Left colon (tissue), 2 donors: ENCODE data around the gene FAM3A. TPM values are rescaled to one million over a fixed set of nuclear protein-coding genes. Genes with fewer than 3 reads are reported as not detected.
"Not testable (repeated sequence)": the region's sequence is repeated elsewhere in the genome, so short reads cannot be mapped to it uniquely, and the experiment has no call there.

Experiments used
- ATAC-seq: fragments of 200-7000 bp; cut with Tn5 transposase; one replicate; pipeline ENCODE4 v1.9.1; 2020; ENCODE audit warnings: mild to moderate bottlenecking, moderate library complexity
- DNase-seq, 2 donors: peaks; one replicate each; pipeline ENCODE4 v3.0.0-alpha.2; 2020
- intact Hi-C, 2 donors: fragments of 100-400 bp; cut with DNase I in 1 of 2; cut with micrococcal nuclease in 1 of 2; formaldehyde crosslinking; loops; one replicate each; pipeline versions ENCODE4 v1.11.2 to v1.14.0; 2022; cut with DNase I, micrococcal nuclease
- long read RNA-seq: library from polyadenylated mRNA; unstranded; transcript quantifications from one replicate; pipeline ENCODE4 v2.0.0, GENCODE V29; 2021
- total RNA-seq, 2 donors: library from RNA; stranded (reverse); fragmentation: NEBNext Ultra II Directional; extraction: Animal tissue kit (Norgen Biotek cat#: 25700); gene quantifications; one replicate each; pipeline ENCODE4 v1.2.1, GENCODE V29; 2021
- donor health status: DM: no; HTN: no; CAD: no.
- donor health status: DM: yes; HTN: yes; CAD: no.

The FAM3A gene
- total RNA-seq, result 10 to 100 TPM; 64.3 to 75.0 TPM
- long read RNA-seq, transcript FAM3A-202 (10 exons, 1,712 nt), result major isoform, 29 of 99 reads
- long read RNA-seq, transcript FAM3A-215 (9 exons, 1,800 nt), result minor isoform, 21 of 99 reads
- long read RNA-seq, transcript FAM3A-203 (10 exons, 1,359 nt), result minor isoform, 6 of 99 reads
- long read RNA-seq, transcript FAM3A-222 (10 exons, 1,901 nt), result minor isoform, 8 of 99 reads
- long read RNA-seq, partial matches to known transcripts, result 9 of 99 reads
- long read RNA-seq, other reads (novel, unspliced or antisense), result 16 of 99 reads

GRCh38 chrX:154515966-154516655 is at the start of gene FAM3A:
TSS of gene FAM3A (minus strand) at chrX:154516232. CDS start at chrX:154515772, 460 bp downstream.
- intact Hi-C loops, result no loop called here
- DNase-seq (peak; percentile 91 to 94), ATAC-seq (peak; percentile 81)

GRCh38 chrX:154562295-154562694 is 46.3 kb upstream of the FAM3A start:
- DNase-seq, ATAC-seq, intact Hi-C loops: not testable (repeated sequence)

GRCh38 chrX:154560326-154560725 is 44.3 kb upstream of the FAM3A start:
- ATAC-seq, intact Hi-C loops, DNase-seq: not testable (repeated sequence)

- ATAC-seq, DNase-seq, intact Hi-C loops: not testable (repeated sequence)
Observed at GRCh38 chrX:154558896-154559295, 42.9 kb upstream of the FAM3A start.

- DNase-seq, intact Hi-C loops, ATAC-seq: not testable (repeated sequence)
Observed at GRCh38 chrX:154558060-154558690, 42.1 kb upstream of the FAM3A start.

DNA sequence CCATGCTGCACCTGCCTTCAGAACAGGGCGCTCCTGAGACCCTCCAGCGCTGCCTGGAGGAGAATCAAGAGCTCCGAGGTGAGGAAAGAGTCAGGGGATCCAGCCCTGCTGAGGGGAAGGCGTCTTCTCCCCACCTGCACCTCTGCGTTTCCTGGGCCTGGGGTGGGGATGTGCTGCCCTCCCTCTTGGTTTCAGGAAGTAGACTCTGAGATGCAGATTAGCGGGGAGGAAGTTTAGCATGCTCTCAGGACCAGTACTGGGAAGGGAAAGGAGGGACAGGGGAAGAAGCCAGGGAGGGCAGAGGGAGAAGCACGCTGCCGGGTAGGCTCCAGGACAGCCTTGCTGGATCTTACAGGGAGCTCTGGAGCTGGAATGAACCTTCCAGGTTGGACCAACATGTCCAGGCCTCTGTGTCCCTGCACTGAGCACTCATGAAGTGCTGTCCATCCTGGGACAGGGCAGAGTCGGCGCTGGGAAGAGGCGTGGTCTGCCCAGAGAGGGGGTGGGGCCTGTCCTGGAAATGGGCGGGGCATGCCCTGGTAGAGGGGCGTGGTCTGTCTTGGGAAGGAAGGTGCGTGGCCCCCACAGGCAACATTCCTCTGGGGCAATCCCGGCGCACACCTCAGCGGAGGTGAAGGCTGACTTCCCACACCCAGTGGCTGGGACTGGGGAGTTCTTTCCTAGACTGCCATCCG is 36.2 kb upstream of the FAM3A start:
- ATAC-seq, DNase-seq, intact Hi-C loops: not testable (repeated sequence)

DNA sequence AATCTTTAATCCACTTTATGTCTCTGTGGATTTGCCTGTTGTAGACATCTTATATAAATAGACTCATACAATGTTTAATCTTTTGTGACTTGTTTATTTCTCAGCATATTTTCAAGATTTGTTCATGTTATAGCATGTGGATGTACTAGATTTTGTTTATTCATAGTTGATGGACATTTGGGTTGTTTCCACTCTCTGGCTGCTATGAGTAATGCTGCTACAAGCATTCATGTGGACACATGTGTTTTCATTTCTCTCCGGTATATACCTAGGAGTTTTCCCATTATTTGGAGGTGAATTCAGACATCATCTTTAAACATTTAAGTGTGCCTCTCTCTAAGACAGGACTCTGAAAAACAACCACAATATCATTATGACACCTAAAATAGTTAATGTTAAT is 33.7 kb upstream of the FAM3A start:
- no peak for ATAC-seq
- no peak for DNase-seq
- intact Hi-C loops, result no loop called here

DNA sequence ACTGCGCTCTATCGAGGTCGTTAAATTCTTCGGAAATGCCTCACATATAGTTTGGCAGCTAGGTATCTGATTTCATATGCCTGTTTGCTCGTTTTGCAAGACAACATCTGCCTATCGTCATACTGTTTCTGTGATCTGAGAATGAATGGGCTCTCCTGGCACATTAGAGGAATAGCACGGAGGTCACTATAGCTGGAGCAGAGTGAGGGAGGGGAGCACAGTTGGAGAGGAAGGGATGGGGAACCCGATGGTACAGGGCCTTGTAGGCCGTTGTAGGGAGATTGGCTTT is 31.9 kb upstream of the FAM3A start:
- intact Hi-C loops, result no loop called here
- ATAC-seq (no peak), DNase-seq (no peak)

DNA sequence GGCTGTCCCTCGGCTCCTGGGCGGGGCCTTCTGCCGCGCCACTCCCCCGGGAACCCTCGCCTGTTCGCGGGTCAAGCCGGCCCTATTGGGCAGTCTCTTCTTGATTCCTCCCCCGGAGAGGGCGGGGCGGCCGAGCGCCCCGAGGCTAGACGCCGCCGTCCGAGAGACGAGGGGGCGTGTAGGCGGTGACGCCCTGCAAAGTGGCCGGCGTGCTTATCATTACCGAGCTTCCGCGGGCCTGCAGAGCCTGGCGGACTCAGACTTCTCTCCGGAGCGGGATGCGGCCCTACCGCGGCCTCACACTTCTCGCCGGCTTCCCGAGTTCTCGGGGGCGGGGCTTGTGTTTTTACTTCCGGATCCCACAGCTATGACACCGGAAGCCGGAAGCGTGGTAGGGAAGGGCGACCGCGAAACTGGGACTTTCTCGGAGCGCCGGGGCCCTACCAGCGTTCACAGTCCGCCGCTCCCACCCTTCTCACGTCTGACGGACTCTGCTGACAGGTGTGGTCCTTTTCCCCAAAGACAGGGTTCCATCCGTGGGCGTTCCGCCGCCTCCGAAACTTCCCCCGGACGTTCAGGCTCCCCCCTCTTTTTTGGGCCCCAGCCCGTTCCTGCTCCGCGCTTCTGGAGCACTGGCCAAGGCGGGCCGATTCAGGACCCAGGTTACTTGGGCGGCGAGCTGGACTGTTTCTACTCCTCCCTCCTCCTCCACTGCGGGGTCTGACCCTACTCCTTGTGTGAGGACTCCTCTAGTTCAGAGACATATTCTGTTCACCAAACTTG is 31.4 kb upstream of the FAM3A start, which contains the start of gene IKBKG:
Gene IKBKG (plus strand): TSS at position 376 of the 783 bp plus-strand sequence. CDS start 4,383 bp downstream, outside the sequence.
- DNase-seq (peak; percentile 88 to 92), ATAC-seq (peak; percentile 90)
- intact Hi-C loops, result no loop called here

- ATAC-seq (peak; percentile 79), DNase-seq (peak in 1 of 2 donors; percentile 80)
- intact Hi-C loops, result no loop called here
Observed at GRCh38 chrX:154546354-154547244, 30.6 kb upstream of the FAM3A start, which contains the start of gene G6PD. TSS of gene G6PD (minus strand) at chrX:154546846. CDS start at chrX:154546155, 691 bp downstream.

DNA sequence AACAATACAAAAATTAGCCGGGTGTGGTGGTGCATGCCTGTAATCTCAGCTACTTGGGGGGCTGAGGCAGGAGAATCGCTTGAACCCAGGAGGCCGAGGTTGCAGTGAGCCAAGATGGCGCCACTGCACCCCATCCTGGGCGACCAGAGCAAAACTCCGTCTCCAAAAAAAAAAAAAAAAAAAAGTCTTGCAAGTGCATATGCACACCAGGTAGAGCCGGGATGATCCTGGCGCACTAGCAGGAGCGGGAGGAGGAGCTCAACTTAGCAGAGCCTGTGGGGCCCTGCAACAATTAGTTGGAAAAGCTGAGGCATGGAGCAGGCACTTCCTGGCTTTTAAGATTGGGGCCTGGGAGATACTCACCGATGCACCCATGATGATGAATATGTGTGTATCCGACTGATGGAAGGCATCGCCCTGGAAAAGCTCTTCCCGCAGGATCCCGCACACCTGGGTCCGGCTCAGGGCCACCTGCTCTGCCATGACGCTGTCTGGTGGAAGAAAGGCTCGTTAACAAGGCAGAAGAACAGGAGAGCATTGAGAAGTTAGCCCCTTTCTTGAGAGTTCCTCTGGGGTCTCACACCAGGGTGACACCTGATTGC is 29.7 kb upstream of the FAM3A start:
- DNase-seq, result no peak
- intact Hi-C loops, result no loop called here
- ATAC-seq, result no peak

- DNase-seq (no peak), ATAC-seq (no peak)
- intact Hi-C loops, result no loop called here
Observed at GRCh38 chrX:154542723-154543424, 26.8 kb upstream of the FAM3A start.

DNA sequence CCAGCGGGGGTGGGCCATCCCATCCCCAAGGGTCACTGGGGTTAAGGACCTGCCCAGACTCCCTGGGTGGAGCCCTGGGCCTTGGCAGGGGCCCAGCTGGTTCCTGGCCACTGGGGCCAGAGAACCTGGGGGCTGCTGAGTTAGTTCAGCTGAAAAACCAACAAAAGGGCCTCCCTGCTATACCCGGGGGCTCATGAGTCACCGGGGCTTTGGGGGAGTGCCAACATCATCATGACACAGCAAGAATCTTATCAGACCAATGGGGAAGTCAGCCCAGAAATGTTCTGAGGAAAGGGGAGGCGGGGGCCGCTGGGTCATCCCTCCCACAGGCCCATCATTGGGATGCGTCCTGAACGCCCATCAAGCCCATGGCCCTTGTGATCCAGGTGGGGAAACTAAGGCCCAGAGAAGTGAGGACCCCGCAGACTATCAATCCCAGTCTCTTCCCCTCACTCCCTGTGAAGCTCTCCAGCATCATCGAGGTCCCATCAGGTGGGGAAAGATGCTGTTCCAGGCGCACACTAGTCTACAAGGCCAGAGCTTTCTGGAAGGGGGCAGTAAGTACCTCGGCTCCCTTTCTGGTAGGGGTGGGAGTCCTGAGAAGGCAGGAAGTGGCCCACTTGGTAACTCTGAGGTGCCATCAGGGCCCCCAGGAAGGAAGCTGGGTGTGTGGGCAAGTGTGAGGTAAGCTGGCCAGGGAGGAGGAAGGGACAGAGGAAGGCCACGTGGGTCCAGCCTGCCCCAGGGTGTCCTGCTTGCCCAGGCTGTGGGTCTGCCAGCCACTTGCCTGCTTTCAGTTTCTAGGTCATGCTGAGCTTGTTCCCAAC is 26.1 kb upstream of the FAM3A start:
- DNase-seq (peak in 1 of 2 donors; percentile 50), ATAC-seq (no peak)
- intact Hi-C loops, result no loop called here

GRCh38 chrX:154541589-154541895 is 25.5 kb upstream of the FAM3A start:
- DNase-seq (no peak), ATAC-seq (no peak)
- intact Hi-C loops, result no loop called here

GRCh38 chrX:154540897-154541535 is 25.0 kb upstream of the FAM3A start:
- intact Hi-C loops, result no loop called here
- DNase-seq (no peak), ATAC-seq (no peak)
